Activated CD8-positive, alpha-beta T cell treated with anti-CD3 and anti-CD28 coated beads for 36 hours (primary cell): ENCODE results near the gene SRP14. TPM values are rescaled to one million over a fixed set of nuclear protein-coding genes. Genes with fewer than 3 reads are reported as not detected.

ENCODE experiments used
- ATAC-seq: fragments of 200-7000 bp; cut with Tn5 transposase; one replicate; pipeline ENCODE4 v1.10.0; 2021; ENCODE audit warnings: mild to moderate bottlenecking, moderate library complexity
- CTCF ChIA-PET: fragments of 350-600 bp; sonication (Branson Sonifier 250); formaldehyde crosslinking; loops from one replicate; lab custom pipeline; 2021; ENCODE audit warnings: antibody characterized with exemption; lab: Charles Lee
- POLR2A ChIA-PET: fragments of 350-600 bp; sonication (Branson Sonifier 250); formaldehyde crosslinking; loops from one replicate; lab custom pipeline; 2021; ENCODE audit warnings: antibody characterized with exemption; lab: Charles Lee
- DNase-seq: peaks from one replicate; pipeline ENCODE4 v3.0.0-alpha.2; 2020
- H3K27ac Mint-ChIP-seq: one replicate; pipeline ENCODE4 v1.8.0; 2021; ENCODE audit warnings: mild to moderate bottlenecking, mixed read lengths
- H3K27me3 Mint-ChIP-seq: one replicate; pipeline ENCODE4 v1.8.0; 2021; ENCODE audit warnings: mixed read lengths
- H3K36me3 Mint-ChIP-seq: one replicate; pipeline ENCODE4 v1.8.0; 2021; ENCODE audit warnings: low read depth, mixed read lengths
- H3K4me1 Mint-ChIP-seq: one replicate; pipeline ENCODE4 v1.8.0; 2021; ENCODE audit warnings: low read depth, mixed read lengths
- H3K4me3 Mint-ChIP-seq: one replicate; pipeline ENCODE4 v1.8.0; 2021; ENCODE audit warnings: mild to moderate bottlenecking, moderate library complexity, mixed read lengths
- H3K9me3 Mint-ChIP-seq: one replicate; pipeline ENCODE4 v1.8.0; 2021; ENCODE audit warnings: mixed read lengths
- intact Hi-C: fragments of 100-400 bp; cut with micrococcal nuclease; formaldehyde crosslinking; loops from one replicate; pipeline ENCODE4 v1.10.0; 2022
- total RNA-seq, 2 experiments: library from RNA; stranded (reverse); gene quantifications; one replicate each; pipeline ENCODE4 v1.2.3, GENCODE V29; 2021
- TF ChIP-seq, protein P1 (sequence below): fragments of 200-600 bp; IDR thresholded peaks from one replicate; pipeline ENCODE4 v1.8.0; 2022; ENCODE audit warnings: antibody characterized with exemption, mild to moderate bottlenecking

The SRP14 gene
- total RNA-seq, 2 experiments from 2014 or later = 147 to 152 TPM

DNA sequence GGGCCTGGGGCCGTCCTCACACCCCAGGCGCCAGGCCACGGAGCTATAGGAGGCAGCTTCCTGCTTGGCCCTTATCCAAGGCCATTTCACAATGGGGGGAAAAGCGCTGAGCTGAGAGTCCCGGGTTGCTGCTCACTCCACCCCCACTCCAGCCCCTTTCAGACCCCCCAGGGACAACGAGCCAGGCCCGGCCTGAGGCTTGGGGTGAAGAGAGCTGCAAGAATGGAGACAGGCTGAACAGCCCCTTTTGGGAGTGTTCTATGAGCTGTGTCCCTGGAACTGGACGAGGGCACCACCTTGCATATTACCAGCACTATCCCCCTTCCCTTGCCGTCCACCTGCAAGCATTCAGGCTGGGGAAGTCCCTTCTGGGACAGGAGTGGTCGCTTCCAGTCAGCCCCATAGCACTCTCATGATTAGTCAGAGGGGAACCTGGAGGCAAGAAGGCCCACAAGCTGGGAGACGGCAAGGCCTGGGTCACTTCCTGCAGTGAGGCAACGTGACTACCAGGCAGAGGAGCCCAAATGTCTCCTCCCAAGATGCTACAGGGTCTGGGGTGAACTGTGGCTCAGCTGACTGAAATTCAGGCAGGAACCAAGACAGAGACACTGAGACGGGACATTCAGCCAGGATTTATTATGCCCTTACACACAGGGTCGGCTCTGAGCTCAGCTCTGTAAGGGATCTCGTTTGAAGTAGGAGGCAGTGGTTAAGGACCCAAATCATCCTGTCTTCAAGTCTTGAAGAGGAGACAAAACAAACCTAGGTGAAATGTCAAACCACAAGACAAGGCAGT is 8.6 kb upstream of the SRP14 start:
- intact Hi-C loops = loop anchor here (5.0 kb wide), 1 partner anchor 115 kb away; the partner anchor contains the start of gene BUB1B

DNA sequence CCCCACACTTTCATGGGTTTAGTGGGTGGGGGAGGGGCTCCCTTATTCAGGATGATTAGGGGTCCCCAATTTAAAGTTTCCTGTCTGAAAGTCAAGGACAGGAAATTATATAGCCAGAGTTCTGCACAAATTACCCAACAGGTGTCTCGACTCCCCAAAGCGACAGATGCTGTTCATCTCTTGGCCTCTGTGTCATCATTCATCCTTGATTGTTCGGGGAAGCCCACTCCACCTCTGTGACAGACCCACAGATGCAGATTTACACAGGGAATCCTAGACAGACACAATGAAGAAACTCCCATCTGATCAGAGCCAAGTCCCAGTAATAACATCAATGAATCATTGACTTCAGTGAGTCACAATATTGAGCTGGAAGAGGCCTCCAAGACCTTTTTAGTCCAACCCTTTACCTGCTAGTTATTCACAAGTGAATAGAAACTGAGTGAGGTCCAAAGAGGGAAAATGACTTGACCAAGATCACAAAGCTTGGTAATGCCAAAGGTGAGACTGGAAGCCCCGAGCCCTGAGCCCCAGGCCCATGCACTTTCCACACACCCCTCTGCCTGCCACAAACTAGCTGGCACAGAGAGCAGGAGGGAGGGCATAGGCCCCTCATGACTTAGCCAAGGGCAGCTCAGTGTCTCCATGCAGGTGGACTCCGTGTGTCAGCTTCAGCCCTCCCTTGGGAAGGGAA is 7.9 kb upstream of the SRP14 start:
- ChIA-PET POLR2A (interaction anchor here (0.7 to 3.1 kb wide), 11 partner anchors 9 to 261 kb away, joined by 3 to 21 read pairs (median 4); partner anchors contain the start of genes BUB1B and PLCB2), CTCF (interaction anchor here (0.9 to 8.1 kb wide), 21 partner anchors 9 to 274 kb away, joined by 3 to 198 read pairs (median 4); partner anchors contain the start of genes BMF and BUB1B)
- Mint-ChIP-seq H3K36me3 (peaks cover 16% of the 10 kb centered on the region), H3K4me1 (peaks cover 79% of the 10 kb centered on the region), H3K9me3 (no peaks in the 10 kb centered on the region), H3K27ac (peak overlapping the region; percentile 94), H3K4me3 (no peak overlapping the region), H3K27me3 (no peaks in the 10 kb centered on the region)
- intact Hi-C loops = loop anchor here (5.0 kb wide), 1 partner anchor 115 kb away; the partner anchor contains the start of gene BUB1B
- no peak for DNase-seq
- ATAC-seq = peak; percentile 7
- TF ChIP-seq, protein P1, sequence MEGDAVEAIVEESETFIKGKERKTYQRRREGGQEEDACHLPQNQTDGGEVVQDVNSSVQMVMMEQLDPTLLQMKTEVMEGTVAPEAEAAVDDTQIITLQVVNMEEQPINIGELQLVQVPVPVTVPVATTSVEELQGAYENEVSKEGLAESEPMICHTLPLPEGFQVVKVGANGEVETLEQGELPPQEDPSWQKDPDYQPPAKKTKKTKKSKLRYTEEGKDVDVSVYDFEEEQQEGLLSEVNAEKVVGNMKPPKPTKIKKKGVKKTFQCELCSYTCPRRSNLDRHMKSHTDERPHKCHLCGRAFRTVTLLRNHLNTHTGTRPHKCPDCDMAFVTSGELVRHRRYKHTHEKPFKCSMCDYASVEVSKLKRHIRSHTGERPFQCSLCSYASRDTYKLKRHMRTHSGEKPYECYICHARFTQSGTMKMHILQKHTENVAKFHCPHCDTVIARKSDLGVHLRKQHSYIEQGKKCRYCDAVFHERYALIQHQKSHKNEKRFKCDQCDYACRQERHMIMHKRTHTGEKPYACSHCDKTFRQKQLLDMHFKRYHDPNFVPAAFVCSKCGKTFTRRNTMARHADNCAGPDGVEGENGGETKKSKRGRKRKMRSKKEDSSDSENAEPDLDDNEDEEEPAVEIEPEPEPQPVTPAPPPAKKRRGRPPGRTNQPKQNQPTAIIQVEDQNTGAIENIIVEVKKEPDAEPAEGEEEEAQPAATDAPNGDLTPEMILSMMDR = no peak

More for the DNA sequence above, 8.6 kb upstream of the SRP14 start:
- DNase-seq (peak; percentile 85), ATAC-seq (peak; percentile 70)
- Mint-ChIP-seq H3K9me3 (no peaks in the 10 kb centered on the region), H3K27ac (peak overlapping the region; percentile 94), H3K4me1 (peaks cover 85% of the 10 kb centered on the region), H3K36me3 (peaks cover 16% of the 10 kb centered on the region), H3K27me3 (no peaks in the 10 kb centered on the region), H3K4me3 (peak overlapping the region; percentile 38)
- TF ChIP-seq, protein P1 = no peak
- CTCF ChIA-PET = interaction anchor here (0.7 to 8.1 kb wide), 24 partner anchors 8 to 274 kb away, joined by 3 to 198 read pairs (median 4); partner anchors contain the start of genes BMF and BUB1B
- POLR2A ChIA-PET = interaction anchor here (0.7 to 3.1 kb wide), 16 partner anchors 7 to 260 kb away, joined by 3 to 21 read pairs (median 3); partner anchors contain the start of genes BUB1B and PLCB2

DNA sequence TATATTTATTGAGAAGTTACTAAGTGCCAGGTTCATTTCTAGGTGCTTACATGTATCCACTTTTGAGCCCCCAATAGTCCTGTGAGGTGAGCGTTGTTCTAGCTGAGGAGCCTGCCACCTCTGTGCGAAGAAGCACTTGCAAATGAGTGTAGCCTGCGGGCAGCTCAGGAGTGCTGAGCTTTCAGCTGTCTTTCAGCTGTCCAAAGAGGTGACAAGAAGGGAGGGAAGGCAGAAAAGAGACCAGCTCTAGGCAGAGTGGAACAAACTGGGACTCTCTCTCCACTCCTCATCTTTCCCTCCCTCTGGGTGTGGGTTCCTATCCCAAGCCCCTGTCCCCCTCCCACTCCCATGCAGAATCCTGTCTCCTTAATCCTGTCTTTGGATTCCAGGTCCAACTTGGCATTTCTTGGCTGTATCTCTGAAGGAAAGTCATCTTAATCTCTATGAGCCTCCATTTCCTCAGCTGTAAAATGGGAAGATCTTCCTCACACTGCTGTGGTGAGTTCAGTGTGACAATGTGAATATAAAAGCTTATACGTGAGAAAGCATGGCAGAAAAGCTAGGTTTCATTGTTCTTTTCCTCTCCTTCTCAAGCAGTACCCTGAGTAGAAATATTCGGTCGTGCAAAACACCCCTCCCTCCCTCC is 6.7 kb upstream of the SRP14 start:
- DNase-seq (no peak), ATAC-seq (no peak)
- H3K9me3 Mint-ChIP-seq = no peaks in the 10 kb centered on the region
- intact Hi-C loops = loop anchor here (1.0 to 5.0 kb wide), 3 partner anchors 61 to 229 kb away; partner anchors contain the start of gene BUB1B
- H3K27me3 Mint-ChIP-seq = no peaks in the 10 kb centered on the region
- CTCF ChIA-PET = interaction anchor here (0.7 to 8.1 kb wide), 47 partner anchors 8 to 326 kb away, joined by 3 to 198 read pairs (median 4); partner anchors contain the start of genes BMF and BUB1B
- no peak overlapping the region for H3K4me3 Mint-ChIP-seq
- TF ChIP-seq, protein P1 = no peak
- H3K4me1 Mint-ChIP-seq = peaks cover 82% of the 10 kb centered on the region
- peaks cover 16% of the 10 kb centered on the region for H3K36me3 Mint-ChIP-seq
- H3K27ac Mint-ChIP-seq = peak overlapping the region; percentile 36
- POLR2A ChIA-PET = interaction anchor here (0.5 to 3.0 kb wide), 9 partner anchors 9 to 118 kb away, joined by 3 to 10 read pairs (median 3); partner anchors contain the start of gene BUB1B

DNA sequence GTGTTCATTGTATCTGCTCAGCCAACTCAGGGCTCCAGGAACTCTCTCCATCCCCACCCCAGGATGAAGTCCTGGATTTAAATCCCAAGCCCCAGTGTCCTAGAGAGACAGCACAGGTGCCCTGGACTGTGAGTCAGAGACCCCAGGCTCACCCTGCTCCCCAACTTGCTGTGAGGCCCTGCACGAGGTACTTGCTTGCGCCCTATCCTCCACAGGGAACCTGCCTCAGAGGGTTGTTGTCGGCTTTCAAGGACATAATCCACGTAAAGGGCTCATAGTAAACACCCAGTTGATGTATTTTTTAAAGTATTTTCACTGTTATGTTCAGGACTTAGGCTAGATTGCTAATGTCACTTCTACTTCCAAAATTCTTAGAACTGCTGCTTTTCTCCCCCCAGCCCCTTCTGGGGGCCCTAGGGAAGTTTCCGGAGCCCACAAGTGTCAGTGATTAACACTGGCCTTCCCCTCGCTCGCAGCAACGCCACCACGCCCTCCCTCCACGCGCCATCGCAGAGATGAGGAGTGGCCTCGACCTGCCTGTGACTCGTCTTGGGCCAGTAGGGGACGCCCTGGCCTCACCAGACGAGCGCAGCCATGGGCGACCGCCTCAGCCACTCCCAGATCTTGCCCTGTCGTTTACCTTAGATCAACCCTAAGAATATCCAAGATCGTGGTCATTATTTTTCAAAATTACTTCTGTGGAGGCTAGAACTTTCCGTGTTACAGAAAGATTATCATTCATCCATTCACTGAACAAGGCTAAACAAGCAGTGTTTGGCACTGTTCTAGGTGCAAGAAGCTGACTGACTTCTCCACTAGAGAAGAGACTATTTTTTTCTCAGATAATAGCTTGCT is 6.0 kb upstream of the SRP14 start:
- Mint-ChIP-seq H3K4me3 (peak overlapping the region; percentile 9), H3K4me1 (peaks cover 85% of the 10 kb centered on the region), H3K27me3 (no peaks in the 10 kb centered on the region), H3K27ac (peak overlapping the region; percentile 85), H3K9me3 (no peaks in the 10 kb centered on the region), H3K36me3 (peaks cover 16% of the 10 kb centered on the region)
- intact Hi-C loops = loop anchor here (1.0 to 5.0 kb wide), 3 partner anchors 62 to 229 kb away; partner anchors contain the start of gene BUB1B
- DNase-seq = peak; percentile 95
- ChIA-PET CTCF (interaction anchor here (0.7 to 8.1 kb wide), 46 partner anchors 8 to 327 kb away, joined by 3 to 198 read pairs (median 4); partner anchors contain the start of genes BMF and BUB1B), POLR2A (interaction anchor here (1.1 to 1.4 kb wide), 5 partner anchors 10 to 71 kb away, joined by 3 to 4 read pairs (median 3); no protein-coding TSS in a partner anchor)
- TF ChIP-seq, protein P1 = peak; percentile 96
- ATAC-seq = peak; percentile 85
